SU-DHL-6 (cell line): Measurements from ENCODE around the gene IRAK1.

Experiments
- CTCF ChIP-seq: fragments of 200-600 bp; sonication (generic); IDR thresholded peaks from one replicate; pipeline ENCODE4 v1.5.1; 2017; ENCODE audit warnings: antibody characterized with exemption, mild to moderate bottlenecking, low read length, moderate library complexity; ENCODE audit not compliant: insufficient read depth, poor library complexity, severe bottlenecking
- EZH2phosphoT487 ChIP-seq: fragments of 200-600 bp; sonication (generic), shearing (Covaris generic); conservative IDR thresholded peaks from 2 replicates; pipeline ENCODE4 v1.6.1; 2018; ENCODE audit warnings: mild to moderate bottlenecking, antibody characterized with exemption, low read length, moderate library complexity, mixed read lengths

- no peak for TF ChIP-seq CTCF
- TF ChIP-seq EZH2phosphoT487: no peak
Measured at GRCh38 chrX:153984351-153985178, 35.1 kb downstream of the IRAK1 start.
